Testis (tissue), 3 donors: ENCODE data around the gene LENG8. TPM values are rescaled to one million over a fixed set of nuclear protein-coding genes. Genes with fewer than 3 reads are reported as not detected.

Experiments used
- DNase-seq: peaks from one replicate; pipeline ENCODE4 v3.0.0-alpha.2; 2019
- H3K27ac ChIP-seq, 2 donors: fragments of 200-600 bp; sonication (generic); one replicate each; pipeline ENCODE4 v1.5.1; 2019
- H3K27me3 ChIP-seq: fragments of 200-600 bp; sonication (generic); one replicate; pipeline ENCODE4 v1.5.1; 2019
- H3K36me3 ChIP-seq: fragments of 200-600 bp; sonication (generic); one replicate; pipeline ENCODE4 v1.5.1; 2017; ENCODE audit warnings: low read depth; ENCODE audit errors: missing control alignments
- H3K4me1 ChIP-seq: fragments of 200-600 bp; sonication (generic); one replicate; pipeline ENCODE4 v1.5.1; 2019
- H3K4me3 ChIP-seq, 2 donors: fragments of 200-600 bp; sonication (generic); one replicate each; pipeline ENCODE4 v1.5.1; 2017 to 2019
- H3K9me3 ChIP-seq: fragments of 200-600 bp; sonication (generic); one replicate; pipeline ENCODE4 v1.5.1; 2017
- CTCF ChIP-seq, 3 experiments: fragments of 450-650 bp in 2 of 3; fragments of 200-600 bp in 1 of 3; sonication (generic) in 1 of 3; IDR thresholded peaks; one replicate each; pipeline ENCODE4 v1.5.1; 2016 to 2019; ENCODE audit warnings: antibody characterized with exemption in 3 of 3, mild to moderate bottlenecking in 2 of 3, moderate library complexity in 1 of 3
- POLR2A ChIP-seq: fragments of 450-650 bp; IDR thresholded peaks from one replicate; pipeline ENCODE4 v1.6.1; 2017; ENCODE audit warnings: antibody characterized with exemption, mild to moderate bottlenecking, moderate library complexity
- WGBS, 2 donors: methylation state at CpG; one replicate each; pipeline ENCODE4 v1.1.5; 2018; 5-methylcytosine and 5-hydroxymethylcytosine counted together
- intact Hi-C: fragments of 100-400 bp; cut with DNase I; formaldehyde crosslinking; loops from one replicate; pipeline ENCODE4 v1.15.1; 2023; ENCODE audit warnings: low total_unique reads
- polyA plus RNA-seq: library from polyadenylated mRNA; stranded (reverse); fragments of 350-450 nt; fragmentation: Illumina TruSeq; extraction: RNeasy Lipid Tissue Mini Kit (QIAGEN cat#74804); gene quantifications from one replicate; pipeline ENCODE4 v1.2.3, GENCODE V29; 2014; ENCODE audit warnings: low read depth, low replicate concordance; ENCODE audit not compliant: insufficient read depth
- total RNA-seq, 2 donors: library from RNA; depleted of rRNA; stranded (reverse); fragments of >200 nt; gene quantifications; one replicate each; pipeline ENCODE4 v1.2.3, GENCODE V29; 2016

LENG8 gene
- total and polyA plus RNA-seq, 3 donors from 2014 or later, result 167 to 507 (median 313) TPM

- Histone ChIP-seq H3K9me3 (no peaks in the 10 kb centered on the region), H3K27me3 (no peaks in the 10 kb centered on the region), H3K27ac (no peak overlapping the region), H3K4me1 (peaks cover 23% of the 10 kb centered on the region), H3K4me3 (no peak overlapping the region), H3K36me3 (no peaks in the 10 kb centered on the region)
- 68 to 70% methylated on average over 5 to 13 of the region's 13 CpGs for WGBS, 2 donors
- DNase-seq, result no peak
- TF ChIP-seq CTCF (IDR thresholded peaks at IDR 0.05) (no peak), POLR2A (no peak)
- intact Hi-C loops, result no loop called here
Observed at GRCh38 chr19:54429545-54430227, 19.3 kb upstream of the LENG8 start.

GRCh38 chr19:54430306-54431254 is 18.4 kb upstream of the LENG8 start:
- WGBS, 2 donors, result 8% methylated on average over 30 to 38 of the region's 43 CpGs
- Histone ChIP-seq H3K27me3 (no peaks in the 10 kb centered on the region), H3K27ac (no peak overlapping the region), H3K4me3 (peak overlapping the region in 1 of 2 donors; percentile 29), H3K4me1 (peaks cover 31% of the 10 kb centered on the region), H3K36me3 (no peaks in the 10 kb centered on the region), H3K9me3 (no peaks in the 10 kb centered on the region)
- intact Hi-C loops, result no loop called here
- TF ChIP-seq POLR2A, result no peak
- peak in 1 of 3 experiments; percentile 27 for TF ChIP-seq CTCF (IDR thresholded peaks at IDR 0.05)
- DNase-seq, result peak; percentile 78

GRCh38 chr19:54431255-54431838 is 17.7 kb upstream of the LENG8 start:
- H3K4me1 ChIP-seq, result peaks cover 38% of the 10 kb centered on the region
- intact Hi-C loops, result no loop called here
- no peaks in the 10 kb centered on the region for H3K27me3 ChIP-seq
- DNase-seq, result peak; percentile 70
- WGBS, 2 donors, result 11 to 20% methylated on average over 11 of the region's 11 CpGs
- H3K4me3 ChIP-seq, result peak overlapping the region in 1 of 2 donors; percentile 29
- TF ChIP-seq POLR2A, result no peak
- TF ChIP-seq CTCF (IDR thresholded peaks at IDR 0.05), result no peak
- H3K27ac ChIP-seq, result no peak overlapping the region
- no peaks in the 10 kb centered on the region for H3K9me3 ChIP-seq
- H3K36me3 ChIP-seq, result no peaks in the 10 kb centered on the region

- H3K27ac ChIP-seq, result no peak overlapping the region
- H3K4me1 ChIP-seq, result peaks cover 42% of the 10 kb centered on the region
- no peaks in the 10 kb centered on the region for H3K9me3 ChIP-seq
Observed at GRCh38 chr19:54432144-54432738, 16.8 kb upstream of the LENG8 start.

More at GRCh38 chr19:54432144-54432738, 16.8 kb upstream of the LENG8 start:
- intact Hi-C loops, result no loop called here
- Histone ChIP-seq H3K27me3 (no peaks in the 10 kb centered on the region), H3K36me3 (no peaks in the 10 kb centered on the region), H3K4me3 (no peak overlapping the region)
- 79 to 89% methylated on average over 10 of the region's 10 CpGs for WGBS, 2 donors
- no peak for DNase-seq
- no peak for TF ChIP-seq POLR2A
- TF ChIP-seq CTCF (IDR thresholded peaks at IDR 0.05), result no peak
